Measurements from ENCODE around the gene BANK1.

GRCh38 chr4:102080184-102080583 is 289.7 kb downstream of the BANK1 start:
- TF ChIP-seq, protein P1, sequence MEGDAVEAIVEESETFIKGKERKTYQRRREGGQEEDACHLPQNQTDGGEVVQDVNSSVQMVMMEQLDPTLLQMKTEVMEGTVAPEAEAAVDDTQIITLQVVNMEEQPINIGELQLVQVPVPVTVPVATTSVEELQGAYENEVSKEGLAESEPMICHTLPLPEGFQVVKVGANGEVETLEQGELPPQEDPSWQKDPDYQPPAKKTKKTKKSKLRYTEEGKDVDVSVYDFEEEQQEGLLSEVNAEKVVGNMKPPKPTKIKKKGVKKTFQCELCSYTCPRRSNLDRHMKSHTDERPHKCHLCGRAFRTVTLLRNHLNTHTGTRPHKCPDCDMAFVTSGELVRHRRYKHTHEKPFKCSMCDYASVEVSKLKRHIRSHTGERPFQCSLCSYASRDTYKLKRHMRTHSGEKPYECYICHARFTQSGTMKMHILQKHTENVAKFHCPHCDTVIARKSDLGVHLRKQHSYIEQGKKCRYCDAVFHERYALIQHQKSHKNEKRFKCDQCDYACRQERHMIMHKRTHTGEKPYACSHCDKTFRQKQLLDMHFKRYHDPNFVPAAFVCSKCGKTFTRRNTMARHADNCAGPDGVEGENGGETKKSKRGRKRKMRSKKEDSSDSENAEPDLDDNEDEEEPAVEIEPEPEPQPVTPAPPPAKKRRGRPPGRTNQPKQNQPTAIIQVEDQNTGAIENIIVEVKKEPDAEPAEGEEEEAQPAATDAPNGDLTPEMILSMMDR (IDR thresholded peaks at IDR 0.05) = no peak
- TF ChIP-seq EZH2 (IDR thresholded peaks at IDR 0.05) (no peak), EZH2phosphoT487 (IDR thresholded peaks at IDR 0.05) (no peak)
